Esophagus squamous epithelium (tissue), 5 donors: ENCODE measurements around the gene C5orf58. TPM values are rescaled to one million over a fixed set of nuclear protein-coding genes. Genes with fewer than 3 reads are reported as not detected.

ENCODE experiments used
- DNase-seq: peaks from one replicate; lab custom pipeline; 2025; lab: John Stamatoyannopoulos, UW
- H3K27ac ChIP-seq, 4 donors: fragments of 200-600 bp; sonication (generic); one replicate each; pipeline ENCODE4 v1.5.1; 2016 to 2019; ENCODE audit warnings: mild to moderate bottlenecking in 1 of 4
- H3K27me3 ChIP-seq, 4 donors: fragments of 200-600 bp; sonication (generic); 1 replicate in 3 of 4; 2 replicates in 1 of 4; pipeline versions ENCODE4 v1.5.1 to v1.6.0; 2017 to 2021; ENCODE audit warnings: antibody characterized with exemption in 1 of 4
- H3K36me3 ChIP-seq, 3 donors: fragments of 200-600 bp; sonication (generic); one replicate each; pipeline ENCODE4 v1.5.1; 2016 to 2019
- H3K4me1 ChIP-seq, 3 donors: fragments of 200-600 bp; sonication (generic); one replicate each; pipeline ENCODE4 v1.5.1; 2017 to 2019
- H3K4me3 ChIP-seq, 4 donors: fragments of 200-600 bp; sonication (generic); 1 replicate in 3 of 4; 2 replicates in 1 of 4; pipeline ENCODE4 v1.5.1; 2016 to 2019; ENCODE audit warnings: mild to moderate bottlenecking in 2 of 4, moderate library complexity in 1 of 4
- H3K9me3 ChIP-seq, 3 donors: fragments of 200-600 bp; sonication (generic); one replicate each; pipeline ENCODE4 v1.5.1; 2016 to 2019
- CTCF ChIP-seq, 6 experiments: fragments of 450-650 bp in 4 of 6; fragments of 200-600 bp in 2 of 6; sonication (generic) in 2 of 6; IDR thresholded peaks; one replicate each; pipeline ENCODE4 v1.5.1; 2016 to 2019; ENCODE audit warnings: antibody characterized with exemption in 6 of 6, mild to moderate bottlenecking in 4 of 6, moderate library complexity in 4 of 6
- POLR2A ChIP-seq, 4 donors: fragments of 450-650 bp; IDR thresholded peaks; one replicate each; pipeline ENCODE4 v1.6.1; 2017; ENCODE audit warnings: antibody characterized with exemption in 4 of 4, mild to moderate bottlenecking in 4 of 4, moderate library complexity in 3 of 4
- WGBS, 2 donors: methylation state at CpG; one replicate each; pipeline ENCODE4 v1.1.5; 2018; 5-methylcytosine and 5-hydroxymethylcytosine counted together
- intact Hi-C: fragments of 100-400 bp; cut with DNase I; formaldehyde crosslinking; loops from one replicate; pipeline ENCODE4 v1.15.0; 2022
- total RNA-seq, 4 donors: library from RNA; depleted of rRNA; stranded (reverse); fragments of >200 nt; gene quantifications; one replicate each; pipeline ENCODE4 v1.1.0, GENCODE V29; 2016
- donor health status: DM: yes; HTN: yes; CAD: no.

Gene C5orf58
- total RNA-seq, 4 donors from 2014 or later: not detected

GRCh38 chr5:170221327-170221741, 11.5 kb upstream of the C5orf58 start:
- H3K27me3 ChIP-seq: no peaks in the 10 kb centered on the region
- H3K27ac ChIP-seq: peak overlapping the region in 3 of 4 donors; percentile 55 to 72 (median 71)
- no peak for DNase-seq
- H3K4me3 ChIP-seq: no peak overlapping the region
- H3K9me3 ChIP-seq: no peaks in the 10 kb centered on the region
- intact Hi-C loops: no loop called here
- H3K4me1 ChIP-seq: peaks cover 0 to 44% (median 8%) of the 10 kb centered on the region in 3 donors
- WGBS, 2 donors: 33 to 47% methylated on average over 6 of the region's 6 CpGs
- H3K36me3 ChIP-seq: no peaks in the 10 kb centered on the region
- TF ChIP-seq POLR2A (IDR thresholded peaks at IDR 0.05) (no peak), CTCF (IDR thresholded peaks at IDR 0.05) (no peak)

- DNase-seq: no peak
Measured at GRCh38 chr5:170223360-170223759, 9.4 kb upstream of the C5orf58 start.

GRCh38 chr5:170223906-170224305, 8.9 kb upstream of the C5orf58 start:
- no peaks in the 10 kb centered on the region for H3K9me3 ChIP-seq
- no peak overlapping the region for H3K4me3 ChIP-seq
- no peaks in the 10 kb centered on the region for H3K36me3 ChIP-seq
- no peak for TF ChIP-seq POLR2A (IDR thresholded peaks at IDR 0.05)
- no peak for TF ChIP-seq CTCF (IDR thresholded peaks at IDR 0.05)
- H3K27me3 ChIP-seq: no peaks in the 10 kb centered on the region
- WGBS, 2 donors: 38 to 66% methylated on average over 4 to 5 of the region's 5 CpGs
- intact Hi-C loops: no loop called here
- H3K4me1 ChIP-seq: peaks cover 0 to 45% (median 8%) of the 10 kb centered on the region in 3 donors
- peak overlapping the region in 1 of 4 donors; percentile 37 for H3K27ac ChIP-seq
- no peak for DNase-seq

More at GRCh38 chr5:170223360-170223759, 9.4 kb upstream of the C5orf58 start:
- Histone ChIP-seq H3K4me1 (peaks cover 0 to 45% (median 8%) of the 10 kb centered on the region in 3 donors), H3K4me3 (no peak overlapping the region), H3K9me3 (no peaks in the 10 kb centered on the region), H3K27me3 (no peaks in the 10 kb centered on the region), H3K27ac (peak overlapping the region in 1 of 4 donors; percentile 37), H3K36me3 (no peaks in the 10 kb centered on the region)
- TF ChIP-seq POLR2A (IDR thresholded peaks at IDR 0.05) (no peak), CTCF (IDR thresholded peaks at IDR 0.05) (no peak)
- intact Hi-C loops: no loop called here

- Histone ChIP-seq H3K4me1 (peaks cover 0 to 32% (median 8%) of the 10 kb centered on the region in 3 donors), H3K9me3 (no peaks in the 10 kb centered on the region), H3K27ac (no peak overlapping the region), H3K36me3 (no peaks in the 10 kb centered on the region), H3K27me3 (no peaks in the 10 kb centered on the region), H3K4me3 (no peak overlapping the region)
- TF ChIP-seq POLR2A (IDR thresholded peaks at IDR 0.05) (no peak), CTCF (IDR thresholded peaks at IDR 0.05) (peak in 5 of 6 experiments; percentile 67 to 80 (median 78))
- whole genome bisulfite sequencing, 2 donors: 58 to 77% methylated on average over 5 to 7 of the region's 7 CpGs
- intact Hi-C loops: loop anchor here (5.0 kb wide), 1 partner anchor 197 kb away; no protein-coding TSS in a partner anchor
- no peak for DNase-seq
Measured at GRCh38 chr5:170225326-170226128, 7.3 kb upstream of the C5orf58 start.

GRCh38 chr5:170226129-170226615, 6.6 kb upstream of the C5orf58 start:
- intact Hi-C loops: loop anchor here (5.0 kb wide), 1 partner anchor 196 kb away; no protein-coding TSS in a partner anchor
- WGBS, 2 donors: 71 to 82% methylated on average over 9 of the region's 9 CpGs
- Histone ChIP-seq H3K9me3 (no peaks in the 10 kb centered on the region), H3K4me1 (peaks cover 0 to 31% (median 8%) of the 10 kb centered on the region in 3 donors), H3K36me3 (no peaks in the 10 kb centered on the region), H3K27me3 (no peaks in the 10 kb centered on the region), H3K27ac (peak overlapping the region in 2 of 4 donors; percentile 14 to 16), H3K4me3 (no peak overlapping the region)
- DNase-seq: no peak
- no peak for TF ChIP-seq CTCF (IDR thresholded peaks at IDR 0.05)
- no peak for TF ChIP-seq POLR2A (IDR thresholded peaks at IDR 0.05)
